ENCODE measurements around the gene ZNF598.
"Not testable (repeated sequence)": the region's sequence is repeated elsewhere in the genome, so short reads cannot be mapped to it uniquely, and the experiment has no call there.

ZNF598 gene

DNA sequence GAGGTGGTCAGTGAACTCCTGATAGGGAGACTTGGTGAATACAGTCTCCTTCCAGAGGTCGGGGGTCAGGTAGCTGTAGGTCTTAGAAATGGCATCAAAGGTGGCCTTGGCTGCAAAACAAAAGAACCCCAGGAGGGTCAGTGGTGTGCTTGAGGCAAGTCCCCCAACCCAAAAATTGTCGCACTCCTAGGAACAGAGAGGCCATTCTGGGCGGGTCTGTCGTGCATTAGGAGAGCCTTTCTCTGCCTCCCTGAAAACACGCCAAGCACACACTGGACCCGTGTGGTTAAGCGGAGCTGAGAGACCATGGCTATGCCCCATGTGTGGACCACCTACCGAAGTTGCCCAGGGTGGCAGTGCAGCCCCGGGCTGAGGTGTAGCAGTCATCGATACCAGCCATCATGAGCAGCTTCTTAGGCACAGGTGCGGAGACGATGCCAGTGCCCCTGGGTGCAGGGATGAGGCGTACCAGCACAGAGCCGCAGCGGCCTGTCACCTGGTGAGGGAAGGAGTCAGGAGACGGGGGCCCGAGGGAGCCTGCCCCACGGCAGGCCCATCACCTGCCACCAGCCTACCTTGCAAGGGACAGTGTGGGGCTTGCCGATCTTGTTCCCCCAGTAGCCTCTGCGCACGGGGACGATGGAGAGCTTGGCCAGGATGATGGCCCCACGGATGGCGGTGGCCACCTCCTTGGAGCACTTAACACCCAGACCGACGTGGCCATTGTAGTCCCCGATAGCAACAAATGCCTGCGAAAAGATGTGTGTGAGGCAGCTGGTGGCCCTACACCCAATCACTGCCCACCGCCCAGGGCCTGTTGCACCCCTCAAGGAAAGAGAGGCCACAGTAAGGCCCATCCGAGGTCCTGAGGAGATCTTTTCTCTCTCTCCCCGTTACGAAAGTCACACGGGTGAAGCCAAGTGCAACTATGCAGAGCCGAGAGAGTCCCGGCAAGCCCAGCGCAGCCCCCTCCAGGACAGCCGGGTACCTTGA lies 47.2 kb downstream of the ZNF598 start:
- in situ Hi-C loops (cut with MboI; ENCODE audit: low sequenced_read_pairs), result not testable (repeated sequence)

DNA sequence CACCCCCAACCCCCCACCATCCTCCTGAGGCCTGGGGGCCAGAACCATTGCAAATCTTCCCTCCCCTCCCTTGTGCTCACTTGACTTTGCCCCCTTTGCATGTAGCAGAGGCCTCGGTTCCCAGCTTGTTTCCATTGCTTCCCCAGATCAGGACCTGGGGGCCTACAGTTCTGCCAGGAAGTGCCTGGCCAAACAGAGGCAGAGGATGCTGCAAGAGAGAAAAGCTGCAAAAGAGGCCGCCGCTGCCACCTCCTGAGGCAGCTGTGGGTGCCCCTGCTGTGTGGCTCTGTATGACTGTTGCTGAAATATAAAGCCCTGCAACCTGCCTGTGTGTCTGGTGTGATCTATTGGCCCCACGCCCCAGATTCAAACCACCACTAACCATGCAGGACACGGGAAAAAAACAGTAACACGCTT lies 48.0 kb downstream of the ZNF598 start:
- in situ Hi-C loops (cut with MboI; ENCODE audit: low sequenced_read_pairs), result no loop called here

DNA sequence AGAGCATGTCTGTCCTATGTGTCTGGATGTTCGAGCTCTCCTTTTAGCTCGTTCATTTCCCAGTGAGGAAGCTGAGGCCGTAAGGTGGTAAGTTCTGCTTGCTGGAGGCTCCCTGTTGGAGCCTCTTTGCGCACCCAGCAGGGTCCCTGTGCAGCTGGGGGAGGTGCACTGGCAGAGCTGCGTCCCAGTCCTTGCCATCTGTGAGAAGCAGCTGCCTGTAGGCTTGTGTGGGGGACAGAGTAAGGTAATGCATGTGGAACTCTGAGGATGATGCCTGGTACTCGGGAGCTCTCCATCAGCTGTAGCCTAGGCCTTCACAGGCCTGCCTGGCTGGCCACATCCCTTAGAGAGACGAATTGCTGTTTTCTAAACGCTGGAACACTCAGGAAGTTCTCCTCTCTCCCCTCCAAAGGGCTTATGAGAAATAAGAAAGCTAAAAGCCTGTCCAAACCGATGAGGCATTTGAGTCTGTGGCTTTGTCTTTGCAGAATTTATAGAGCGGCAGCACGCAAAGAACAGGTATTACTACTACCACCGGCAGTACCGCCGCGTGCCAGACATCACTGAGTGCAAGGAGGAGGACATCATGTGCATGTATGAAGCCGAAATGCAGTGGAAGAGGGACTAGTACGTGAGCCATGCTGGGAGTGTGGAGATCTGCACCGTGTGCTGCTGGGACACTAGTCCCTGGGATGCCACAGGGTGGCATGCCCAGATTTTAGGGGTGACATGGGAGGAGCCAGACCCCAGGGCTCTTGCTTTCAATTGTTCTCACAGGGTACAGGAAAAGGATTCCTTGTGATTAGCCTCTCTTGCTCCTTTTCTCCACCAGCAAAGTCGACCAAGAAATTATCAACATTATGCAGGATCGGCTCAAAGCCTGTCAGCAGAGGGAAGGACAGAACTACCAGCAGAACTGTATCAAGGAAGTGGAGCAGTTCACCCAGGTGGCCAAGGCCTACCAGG lies 48.7 kb downstream of the ZNF598 start:
- in situ Hi-C loops (cut with MboI; ENCODE audit: low sequenced_read_pairs), result no loop called here

DNA sequence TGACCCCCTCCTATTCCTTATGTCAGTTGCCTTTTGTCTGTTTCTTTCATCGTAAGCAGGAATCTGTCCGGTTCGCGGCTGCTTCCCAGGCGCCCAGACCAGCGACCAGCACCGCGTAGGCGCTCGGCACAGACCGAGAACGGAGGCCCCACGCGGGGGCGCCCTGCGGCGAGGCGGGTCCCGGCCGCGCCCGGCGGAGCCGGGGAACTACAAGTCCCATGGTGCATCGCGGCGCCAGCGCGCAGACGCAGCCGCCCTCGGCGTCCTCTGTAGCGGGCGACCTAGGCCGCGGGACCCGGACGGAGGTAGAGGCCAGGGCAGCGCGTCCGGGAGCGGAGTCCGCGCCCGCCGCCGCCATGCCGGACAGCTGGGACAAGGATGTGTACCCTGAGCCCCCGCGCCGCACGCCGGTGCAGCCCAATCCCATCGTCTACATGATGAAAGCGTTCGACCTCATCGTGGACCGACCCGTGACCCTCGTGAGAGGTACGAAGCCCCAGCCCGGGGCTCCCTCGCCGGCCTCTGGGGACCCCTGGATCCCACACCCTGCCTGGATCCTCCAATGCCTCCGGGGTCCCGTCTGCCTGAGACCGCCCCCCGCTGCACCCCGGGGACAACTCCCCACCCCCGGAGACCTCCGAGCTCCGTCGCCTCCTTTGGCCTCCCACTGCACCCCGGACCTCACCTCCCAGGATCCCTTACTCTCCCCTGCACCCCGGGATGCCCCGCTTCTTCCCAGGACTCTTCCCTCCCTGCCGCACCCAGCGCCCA lies 50.2 kb downstream of the ZNF598 start, which contains the start of gene NDUFB10:
TSS of gene NDUFB10 (plus strand) at position 270 of the 771 bp plus-strand sequence. CDS start at position 357, 87 bp downstream.
- in situ Hi-C loops (cut with MboI; ENCODE audit: low sequenced_read_pairs), result no loop called here

DNA sequence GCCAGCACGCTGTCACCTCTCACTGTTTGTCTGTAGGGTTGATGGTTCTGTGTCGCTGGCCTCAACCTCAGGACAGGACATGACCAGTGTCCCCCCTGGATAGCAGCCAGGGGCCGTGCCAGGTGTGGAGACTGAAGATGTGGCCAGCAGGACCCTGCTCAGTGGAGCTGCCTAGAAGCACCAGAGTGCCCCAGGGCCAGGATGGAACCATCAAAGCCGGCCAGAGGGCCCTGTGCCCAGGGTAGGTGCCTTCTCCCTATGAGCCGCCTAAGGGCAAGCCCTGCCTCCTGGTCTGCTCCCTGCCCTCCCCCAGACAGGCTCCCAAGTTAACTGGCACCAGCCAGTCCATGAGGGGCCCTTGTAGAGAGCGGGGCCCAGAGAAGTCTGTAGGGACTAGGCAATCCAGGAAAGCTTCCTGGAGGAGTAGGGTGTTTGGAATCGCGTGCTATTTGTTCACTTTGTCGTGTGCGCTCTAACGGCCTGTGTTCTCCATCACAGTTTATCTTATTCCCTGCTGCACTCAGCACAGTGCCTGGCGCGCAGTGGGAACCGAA lies 50.8 kb downstream of the ZNF598 start:
- in situ Hi-C loops (cut with MboI; ENCODE audit: low sequenced_read_pairs), result no loop called here

DNA sequence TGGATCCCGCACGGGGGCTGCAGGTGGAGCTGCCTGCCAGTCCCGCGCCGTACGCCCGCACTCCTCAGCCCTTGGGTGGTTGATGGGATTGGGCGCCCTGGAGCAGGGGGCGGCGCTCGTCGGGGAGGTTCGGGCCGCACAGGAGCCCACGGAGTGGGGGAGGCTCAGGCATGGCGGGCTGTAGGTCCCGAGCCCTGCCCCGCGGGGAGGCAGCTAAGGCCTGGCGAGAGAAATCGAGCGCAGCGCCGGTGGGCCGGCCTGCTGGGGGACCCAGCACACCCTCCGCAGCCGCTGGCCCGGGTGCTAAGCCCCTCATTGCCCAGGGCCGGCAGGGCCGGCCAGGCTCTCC lies 51.5 kb downstream of the ZNF598 start:
- in situ Hi-C loops (cut with MboI; ENCODE audit: low sequenced_read_pairs), result not testable (repeated sequence)

DNA sequence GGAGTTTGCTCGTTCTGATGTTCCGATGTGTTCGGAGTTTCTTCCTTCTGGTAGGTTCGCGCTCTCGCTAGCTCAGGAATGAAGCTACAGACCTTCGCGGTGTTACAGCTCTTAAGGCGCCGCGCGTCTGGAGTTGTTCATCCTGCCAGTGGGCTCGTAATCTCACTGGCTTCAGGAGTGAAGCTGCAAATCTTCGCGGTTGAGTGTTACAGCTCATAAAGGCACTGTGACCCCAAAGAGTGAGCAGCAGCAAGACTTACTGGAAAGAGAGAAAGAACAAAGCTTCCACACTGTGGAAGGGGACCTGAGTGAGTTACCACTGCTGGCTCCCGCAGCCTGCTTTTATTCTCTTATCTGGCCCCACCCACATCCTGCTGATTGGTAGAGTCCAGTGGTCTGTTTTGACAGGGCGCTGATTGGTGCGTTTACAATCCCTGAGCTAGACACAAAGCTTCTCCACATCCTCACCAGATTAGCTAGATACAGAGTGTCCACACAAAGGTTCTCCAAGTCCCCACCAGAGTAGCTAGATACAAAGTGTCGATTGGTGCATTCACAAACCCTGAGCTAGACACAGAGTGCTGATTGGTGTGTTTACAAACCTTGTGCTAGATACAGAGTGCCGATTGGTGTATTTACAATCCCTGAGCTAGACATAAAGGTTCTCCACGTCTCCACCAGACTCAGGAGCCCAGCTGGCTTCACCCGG lies 52.0 kb downstream of the ZNF598 start:
- in situ Hi-C loops (cut with MboI; ENCODE audit: low sequenced_read_pairs), result not testable (repeated sequence)

DNA sequence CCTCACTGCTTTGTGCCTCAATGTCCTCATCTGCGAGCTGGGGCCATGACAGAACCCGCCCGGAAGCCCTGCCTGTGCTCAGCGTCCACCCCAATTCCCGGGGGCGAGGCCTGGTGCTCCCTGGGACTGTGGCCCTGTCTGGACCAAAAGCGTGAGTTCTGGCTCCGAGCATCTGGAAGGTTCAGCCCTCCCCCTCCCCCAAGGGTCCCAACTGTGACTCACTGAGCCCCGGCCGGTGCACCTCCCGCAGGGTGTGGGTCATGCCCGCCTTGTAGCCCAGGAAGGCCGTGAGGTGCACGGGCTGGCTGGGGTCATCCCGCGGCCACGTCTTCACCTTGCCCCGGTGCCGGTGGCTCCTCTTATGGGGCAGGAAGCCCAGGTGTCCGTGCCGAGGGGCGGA lies 55.9 kb downstream of the ZNF598 start:
- in situ Hi-C loops (cut with MboI; ENCODE audit: low sequenced_read_pairs), result no loop called here

DNA sequence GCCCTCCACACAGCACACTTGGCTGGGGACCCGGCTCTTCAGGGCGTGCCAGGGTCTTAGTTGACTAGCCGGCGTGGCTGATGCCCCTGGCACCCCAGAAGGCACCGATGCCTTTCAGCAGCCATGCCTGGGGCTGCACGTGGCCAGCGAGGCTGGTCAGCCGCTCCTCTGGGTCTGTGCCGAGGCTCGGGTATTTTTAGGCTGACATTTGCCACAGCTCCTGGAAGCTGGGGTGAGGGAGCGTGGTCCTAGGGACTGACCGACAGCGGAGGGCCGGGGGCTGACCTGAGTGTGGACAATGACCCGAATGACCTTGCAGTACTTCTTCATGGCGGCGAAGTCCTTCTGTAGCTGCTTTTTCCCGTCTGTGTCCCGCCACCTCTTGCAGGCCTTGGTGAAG lies 59.1 kb downstream of the ZNF598 start:
- in situ Hi-C loops (cut with MboI; ENCODE audit: low sequenced_read_pairs), result no loop called here

DNA sequence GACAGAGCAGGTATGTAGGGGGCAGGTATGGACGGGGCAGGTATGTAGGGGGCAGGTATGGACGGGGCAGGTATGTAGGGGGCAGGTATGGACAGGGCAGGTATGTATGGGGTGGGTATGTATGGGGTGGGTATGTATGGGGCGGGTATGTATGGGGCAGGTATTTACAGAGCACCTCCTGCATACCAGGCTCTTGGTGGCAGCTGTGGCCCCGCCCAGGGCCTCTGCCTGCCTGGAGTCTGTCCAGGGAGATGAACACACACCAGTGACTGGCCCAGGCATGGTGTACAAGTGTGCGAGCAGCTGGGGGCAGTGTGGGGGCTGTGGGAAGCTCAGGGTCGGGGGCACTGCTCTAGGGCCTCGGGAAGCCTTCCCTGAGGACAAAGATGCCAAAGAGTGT lies 59.6 kb downstream of the ZNF598 start:
- in situ Hi-C loops (cut with MboI; ENCODE audit: low sequenced_read_pairs), result no loop called here

DNA sequence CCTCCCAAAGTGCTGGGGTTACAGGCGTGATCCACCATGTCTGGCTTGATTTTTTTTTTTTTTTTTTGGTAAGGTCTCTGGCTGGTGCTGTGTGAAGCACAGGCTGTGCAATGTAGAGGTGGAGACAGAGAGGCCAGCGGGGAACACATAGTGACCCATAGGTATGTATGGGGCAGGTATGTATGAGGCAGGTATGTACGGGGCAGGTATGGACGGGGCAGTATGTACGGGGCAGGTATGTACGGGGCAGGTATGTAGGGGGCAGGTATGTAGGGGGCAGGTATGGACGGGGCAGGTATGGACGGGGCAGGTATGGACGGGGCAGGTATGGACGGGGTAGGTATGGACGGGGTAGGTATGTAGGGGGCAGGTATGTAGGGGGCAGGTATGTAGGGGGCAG lies 60.1 kb downstream of the ZNF598 start:
- in situ Hi-C loops (cut with MboI; ENCODE audit: low sequenced_read_pairs), result no loop called here

Data from HL-60/S4 treated with phorbol 12-myristate 13-acetate at 8.2 ng/mL for 4 days and 3 days (cell line).